RWPE2 (cell line): ENCODE results near the gene ELOA.

ENCODE experiments used
- ATAC-seq: fragments of 200-7000 bp; cut with Tn5 transposase; 3 replicates; pipeline ENCODE4 v1.9.1; 2021; ENCODE audit warnings: low read depth
- DNase-seq: peaks from one replicate; pipeline ENCODE4 v3.0.0-alpha.2; 2020; ENCODE audit warnings: low spot score
- H3K27ac ChIP-seq: fragments of 450-650 bp; 2 replicates; pipeline ENCODE4 v1.5.1; 2017; ENCODE audit warnings: mild to moderate bottlenecking; ENCODE audit not compliant: poor library complexity, severe bottlenecking
- H3K27me3 ChIP-seq: fragments of 250-450 bp; sonication (Bioruptor Pico); 2 replicates; pipeline ENCODE4 v1.5.1; 2021; ENCODE audit warnings: mild to moderate bottlenecking, moderate library complexity; ENCODE audit not compliant: insufficient read depth, poor library complexity, severe bottlenecking
- H3K36me3 ChIP-seq: fragments of 250-450 bp; sonication (Bioruptor Pico); 2 replicates; pipeline ENCODE4 v1.5.1; 2020; ENCODE audit warnings: low read depth, mild to moderate bottlenecking, moderate library complexity
- H3K4me1 ChIP-seq: fragments of 250-450 bp; sonication (Bioruptor Pico); 2 replicates; pipeline ENCODE4 v1.5.1; 2021; ENCODE audit warnings: mild to moderate bottlenecking, moderate library complexity; ENCODE audit not compliant: insufficient read depth, poor library complexity, severe bottlenecking
- H3K4me3 ChIP-seq: fragments of 250-450 bp; sonication (Bioruptor Pico); 2 replicates; pipeline ENCODE4 v1.5.1; 2021; ENCODE audit warnings: mild to moderate bottlenecking, moderate library complexity; ENCODE audit not compliant: severe bottlenecking
- H3K9me3 ChIP-seq: fragments of 250-450 bp; sonication (Bioruptor Pico); 2 replicates; pipeline ENCODE4 v1.5.1; 2021; ENCODE audit warnings: mild to moderate bottlenecking, moderate library complexity; ENCODE audit not compliant: severe bottlenecking
- TF ChIP-seq, protein P1 (sequence below): fragments of 450-650 bp; IDR thresholded peaks from one replicate; pipeline ENCODE4 v1.5.1; 2017; ENCODE audit warnings: mild to moderate bottlenecking, moderate library complexity; ENCODE audit not compliant: poor library complexity, severe bottlenecking

ELOA gene

GRCh38 chr1:23698466-23698865 is 44.8 kb upstream of the ELOA start:
- Histone ChIP-seq H3K27ac (no peak overlapping the region), H3K4me3 (no peak overlapping the region), H3K9me3 (no peaks in the 10 kb centered on the region), H3K36me3 (peaks cover 97% of the 10 kb centered on the region), H3K27me3 (no peaks in the 10 kb centered on the region), H3K4me1 (peaks cover 7% of the 10 kb centered on the region)
- 0 out of 3 replicates have a peak, but pooled peaks have one; percentile 13 for ATAC-seq
- TF ChIP-seq, protein P1, sequence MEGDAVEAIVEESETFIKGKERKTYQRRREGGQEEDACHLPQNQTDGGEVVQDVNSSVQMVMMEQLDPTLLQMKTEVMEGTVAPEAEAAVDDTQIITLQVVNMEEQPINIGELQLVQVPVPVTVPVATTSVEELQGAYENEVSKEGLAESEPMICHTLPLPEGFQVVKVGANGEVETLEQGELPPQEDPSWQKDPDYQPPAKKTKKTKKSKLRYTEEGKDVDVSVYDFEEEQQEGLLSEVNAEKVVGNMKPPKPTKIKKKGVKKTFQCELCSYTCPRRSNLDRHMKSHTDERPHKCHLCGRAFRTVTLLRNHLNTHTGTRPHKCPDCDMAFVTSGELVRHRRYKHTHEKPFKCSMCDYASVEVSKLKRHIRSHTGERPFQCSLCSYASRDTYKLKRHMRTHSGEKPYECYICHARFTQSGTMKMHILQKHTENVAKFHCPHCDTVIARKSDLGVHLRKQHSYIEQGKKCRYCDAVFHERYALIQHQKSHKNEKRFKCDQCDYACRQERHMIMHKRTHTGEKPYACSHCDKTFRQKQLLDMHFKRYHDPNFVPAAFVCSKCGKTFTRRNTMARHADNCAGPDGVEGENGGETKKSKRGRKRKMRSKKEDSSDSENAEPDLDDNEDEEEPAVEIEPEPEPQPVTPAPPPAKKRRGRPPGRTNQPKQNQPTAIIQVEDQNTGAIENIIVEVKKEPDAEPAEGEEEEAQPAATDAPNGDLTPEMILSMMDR: no peak
- DNase-seq: no peak

GRCh38 chr1:23699280-23700179 is 43.7 kb upstream of the ELOA start:
- no peaks in the 10 kb centered on the region for H3K9me3 ChIP-seq
- ATAC-seq: no peak
- peaks cover 94% of the 10 kb centered on the region for H3K36me3 ChIP-seq
- H3K27me3 ChIP-seq: no peaks in the 10 kb centered on the region
- no peak overlapping the region for H3K27ac ChIP-seq
- no peaks in the 10 kb centered on the region for H3K4me1 ChIP-seq
- DNase-seq: no peak
- TF ChIP-seq, protein P1: no peak
- H3K4me3 ChIP-seq: no peak overlapping the region

- Histone ChIP-seq H3K36me3 (peaks cover 87% of the 10 kb centered on the region), H3K27me3 (no peaks in the 10 kb centered on the region), H3K4me3 (no peak overlapping the region), H3K9me3 (no peaks in the 10 kb centered on the region), H3K4me1 (no peaks in the 10 kb centered on the region), H3K27ac (no peak overlapping the region)
- TF ChIP-seq, protein P1: no peak
- DNase-seq (no peak), ATAC-seq (no peak)
These were observed 42.0 kb upstream of the ELOA start for GRCh38 chr1:23701310-23701709.

DNA sequence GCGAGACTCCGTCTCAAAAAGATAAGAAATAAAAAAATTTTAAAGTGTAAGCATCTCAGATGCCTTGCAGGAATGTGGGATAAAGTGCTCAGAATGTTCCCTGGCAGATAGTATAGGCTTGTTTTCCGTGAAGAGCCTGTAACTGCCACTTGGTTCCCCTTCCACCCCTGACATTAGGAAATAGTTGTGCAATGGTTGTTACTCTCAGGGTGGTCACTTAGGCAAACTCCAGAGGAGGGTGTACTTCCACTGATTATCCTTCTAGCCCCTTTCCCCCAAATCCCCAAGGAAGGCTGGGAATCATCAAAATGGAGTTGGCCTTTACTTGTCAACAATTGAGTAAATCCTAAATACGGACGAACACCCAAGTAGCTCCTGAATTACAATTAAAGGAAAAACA is 41.3 kb upstream of the ELOA start:
- DNase-seq: no peak
- H3K4me3 ChIP-seq: no peak overlapping the region
- ATAC-seq: no peak
- TF ChIP-seq, protein P1: no peak
- no peaks in the 10 kb centered on the region for H3K27me3 ChIP-seq
- no peaks in the 10 kb centered on the region for H3K9me3 ChIP-seq
- H3K36me3 ChIP-seq: peaks cover 80% of the 10 kb centered on the region
- no peak overlapping the region for H3K27ac ChIP-seq
- no peaks in the 10 kb centered on the region for H3K4me1 ChIP-seq
